Astrocyte (in vitro differentiated cells and primary cell): Measurements from ENCODE around the gene PCID2.

Source experiments
- CTCF ChIP-seq: IDR thresholded peaks from 2 replicates; pipeline ENCODE4 v1.5.1; 2011; ENCODE audit warnings: low read depth, mild to moderate bottlenecking, inconsistent platforms, low read length, moderate library complexity; ENCODE audit not compliant: insufficient read depth
- EZH2 ChIP-seq: IDR thresholded peaks from 2 replicates; pipeline ENCODE4 v1.6.1; 2012; ENCODE audit warnings: mild to moderate bottlenecking, low read length, inconsistent platforms; ENCODE audit not compliant: insufficient read depth

- TF ChIP-seq CTCF = no peak
- no peak for TF ChIP-seq EZH2
Measured at GRCh38 chr13:113164492-113164891, 44.0 kb downstream of the PCID2 start.
